A549 (cell line): ENCODE data around the gene LINGO4. TPM values are rescaled to one million over a fixed set of nuclear protein-coding genes. Genes with fewer than 3 reads are reported as not detected.
"Not testable (repeated sequence)": the region's sequence is repeated elsewhere in the genome, so short reads cannot be mapped to it uniquely, and the experiment has no call there.

Source experiments
- ATAC-seq, 2 experiments: fragments of 200-7000 bp in 1 of 2; fragments of >200 bp in 1 of 2; cut with Nextera tagmentation in 1 of 2; cut with Tn5 transposase in 1 of 2; 3 replicates each; pipeline versions ENCODE4 v1.8.0 to v1.9.1; 2018 to 2020; ENCODE audit warnings: mild to moderate bottlenecking in 1 of 2, moderate library complexity in 1 of 2
- CTCF ChIA-PET: fragments of 300-600 bp; sonication (Branson Sonifier 250); formaldehyde crosslinking; extraction: SDS; loops from one replicate; lab custom pipeline; 2021; ENCODE audit warnings: antibody characterized with exemption, inconsistent platforms; lab: Yijun Ruan, JAX
- POLR2A ChIA-PET: fragments of 350-600 bp; formaldehyde crosslinking; extraction: SDS; loops from one replicate; lab custom pipeline; 2021; ENCODE audit warnings: antibody characterized with exemption, inconsistent platforms; lab: Yijun Ruan, JAX
- DNase-seq, 2 experiments: peaks; one replicate each; pipeline versions ENCODE4 v3.0.0 to v3.0.0-alpha.2; 2011 to 2016; ENCODE audit warnings: low read depth in 1 of 2, low spot score in 1 of 2
- FAIRE-seq: peaks from 2 replicates; lab custom pipeline; 2011; peaks lifted over from hg19 to GRCh38; lab: Jason Lieb, UNC
- H3K27ac ChIP-seq, 2 experiments: fragments of >200 bp; sonication (Bioruptor Twin); formaldehyde crosslinking; 3 replicates each; pipeline ENCODE4 v1.5.1; 2016 to 2017
- H3K4me1 ChIP-seq: fragments of >200 bp; sonication (Bioruptor Twin); formaldehyde crosslinking; 3 replicates; pipeline ENCODE4 v1.6.1; 2016
- H3K4me2 ChIP-seq: fragments of >200 bp; sonication (Bioruptor Twin); formaldehyde crosslinking; 3 replicates; pipeline ENCODE4 v1.6.1; 2016
- H3K4me3 ChIP-seq: fragments of >200 bp; sonication (Bioruptor Twin); formaldehyde crosslinking; 3 replicates; pipeline ENCODE4 v1.5.1; 2016
- H3K9me3 ChIP-seq: fragments of >200 bp; sonication (Bioruptor Twin); formaldehyde crosslinking; 3 replicates; pipeline ENCODE4 v1.6.1; 2016
- CBX8 ChIP-seq: fragments of 200-600 bp; sonication (generic); IDR thresholded peaks from 2 replicates; pipeline ENCODE4 v1.6.1; 2016
- CEBPB ChIP-seq, 2 experiments: fragments of >200 bp in 1 of 2; sonication (Bioruptor Twin) in 1 of 2; formaldehyde crosslinking in 1 of 2; IDR thresholded peaks; 2 replicates each; pipeline ENCODE4 v1.6.1; 2012 to 2016
- CHD2 ChIP-seq: fragments of 150-350 bp; IDR thresholded peaks from 2 replicates; pipeline ENCODE4 v1.6.1; 2014; ENCODE audit warnings: low read length; ENCODE audit not compliant: partially characterized antibody
- CHD4 ChIP-seq: fragments of 200-600 bp; sonication (generic); IDR thresholded peaks from 2 replicates; pipeline ENCODE4 v1.6.1; 2016; ENCODE audit warnings: antibody characterized with exemption, mild to moderate bottlenecking, borderline replicate concordance
- E2F6 ChIP-seq: IDR thresholded peaks from 2 replicates; pipeline ENCODE4 v1.6.1; 2012; ENCODE audit warnings: low read depth, borderline replicate concordance
- EHF ChIP-seq: fragments of 250-450 bp; sonication (Bioruptor Pico); IDR thresholded peaks from 2 replicates; pipeline ENCODE4 v1.5.0; 2020; ENCODE audit warnings: mild to moderate bottlenecking
- EHMT2 ChIP-seq: fragments of 200-600 bp; sonication (generic); IDR thresholded peaks from 2 replicates; pipeline ENCODE4 v1.6.1; 2016; ENCODE audit warnings: antibody characterized with exemption, low read depth, mild to moderate bottlenecking, moderate library complexity
- ELK1 ChIP-seq: fragments of 150-350 bp; IDR thresholded peaks from 2 replicates; pipeline ENCODE4 v1.6.1; 2014; ENCODE audit warnings: low read depth, mild to moderate bottlenecking, low read length
- ESRRA ChIP-seq: fragments of 150-350 bp; IDR thresholded peaks from 2 replicates; pipeline ENCODE4 v1.6.1; 2014; ENCODE audit warnings: mild to moderate bottlenecking, low read length, borderline replicate concordance
- FOSB ChIP-seq: fragments of 250-450 bp; sonication (Bioruptor Pico); IDR thresholded peaks from 2 replicates; pipeline ENCODE4 v1.5.0; 2020; ENCODE audit warnings: mild to moderate bottlenecking, moderate library complexity
- HES2 ChIP-seq: fragments of >200 bp; sonication (Bioruptor Twin); formaldehyde crosslinking; IDR thresholded peaks from 2 replicates; pipeline ENCODE4 v1.6.1; 2016
- HOXB5 ChIP-seq: fragments of 250-450 bp; sonication (Bioruptor Pico); IDR thresholded peaks from 2 replicates; pipeline ENCODE4 v1.5.0; 2020; ENCODE audit warnings: mild to moderate bottlenecking, moderate library complexity
- JUN ChIP-seq, 2 experiments: fragments of >200 bp; sonication (Bioruptor Twin); formaldehyde crosslinking; IDR thresholded peaks; 2 replicates in 1 of 2; 3 replicates in 1 of 2; pipeline ENCODE4 v1.6.1; 2016 to 2017
- JUNB ChIP-seq: fragments of >200 bp; sonication (Bioruptor Twin); formaldehyde crosslinking; IDR thresholded peaks from 2 replicates; pipeline ENCODE4 v1.6.1; 2016
- KDM1A ChIP-seq: fragments of 200-600 bp; sonication (generic); IDR thresholded peaks from 2 replicates; pipeline ENCODE4 v1.6.1; 2016; ENCODE audit warnings: low read depth, mild to moderate bottlenecking
- KDM5A ChIP-seq: fragments of 200-600 bp; sonication (generic); IDR thresholded peaks from 2 replicates; pipeline ENCODE4 v1.6.1; 2016; ENCODE audit warnings: antibody characterized with exemption, mild to moderate bottlenecking
- MAX ChIP-seq: IDR thresholded peaks from 2 replicates; pipeline ENCODE4 v1.6.1; 2012
- NR3C1 ChIP-seq: fragments of >200 bp; sonication (Bioruptor Twin); formaldehyde crosslinking; IDR thresholded peaks from 3 replicates; pipeline ENCODE4 v1.6.1; 2017
- PHF8 ChIP-seq: fragments of 200-600 bp; sonication (generic); IDR thresholded peaks from 2 replicates; pipeline ENCODE4 v1.6.1; 2016; ENCODE audit warnings: low read depth, mild to moderate bottlenecking, antibody characterized with exemption, moderate library complexity, borderline replicate concordance
- POLR2AphosphoS2 ChIP-seq: conservative IDR thresholded peaks from 2 replicates; pipeline ENCODE4 v1.6.1; 2012; ENCODE audit warnings: low read length, improper control_type of control experiment, inconsistent platforms
- RCOR1 ChIP-seq: fragments of 150-350 bp; IDR thresholded peaks from 2 replicates; pipeline ENCODE4 v1.6.1; 2014; ENCODE audit warnings: antibody characterized with exemption, low read length, low read depth
- TP53 ChIP-seq: fragments of 250-450 bp; sonication (Bioruptor Pico); IDR thresholded peaks from 2 replicates; pipeline ENCODE4 v1.5.0; 2021; ENCODE audit warnings: mild to moderate bottlenecking, moderate library complexity
- ZC3H11A ChIP-seq: fragments of 450-650 bp; IDR thresholded peaks from 2 replicates; pipeline ENCODE4 v1.6.1; 2014; ENCODE audit warnings: antibody characterized with exemption, mild to moderate bottlenecking
- ZFP36 ChIP-seq: fragments of 450-650 bp; IDR thresholded peaks from 2 replicates; pipeline ENCODE4 v1.6.1; 2014; ENCODE audit warnings: borderline replicate concordance; ENCODE audit not compliant: partially characterized antibody
- ZSCAN20 ChIP-seq: fragments of 250-450 bp; sonication (Bioruptor Pico); IDR thresholded peaks from 2 replicates; pipeline ENCODE4 v1.8.0; 2022; ENCODE audit warnings: mild to moderate bottlenecking, moderate library complexity
- WGBS: methylation state at CpG from one replicate; pipeline ENCODE4 v1.1.6; 2017; ENCODE audit errors: missing lambda C conversion rate; 5-methylcytosine and 5-hydroxymethylcytosine counted together
- polyA plus RNA-seq, 4 experiments: library from polyadenylated mRNA; depleted of rRNA in 3 of 4; stranded (reverse); fragments of >200 nt; fragmentation: RNase III in 1 of 4; extraction: RNeasy Plus Mini Kit Qiagen cat#74134 plus additional on column Dnase treatment in 1 of 4; gene quantifications; 2 replicates in 3 of 4; 3 replicates in 1 of 4; pipeline ENCODE4 v1.2.3, GENCODE V29; 2011 to 2017

The LINGO4 gene
- polyA plus RNA-seq, 2 of the 4 experiments (the other 2 are of a cell fraction) = not detected

GRCh38 chr1:151782741-151783140 lies 22.5 kb downstream of the LINGO4 start:
- ATAC-seq = no peak

GRCh38 chr1:151782026-151782425 lies 23.2 kb downstream of the LINGO4 start:
- H3K4me3 ChIP-seq, H3K27ac ChIP-seq, H3K4me1 ChIP-seq, H3K4me2 ChIP-seq, FAIRE-seq, CTCF ChIA-PET, POLR2A ChIA-PET, H3K9me3 ChIP-seq, ATAC-seq, DNase-seq: not testable (repeated sequence)
- 81% methylated on average over 5 of the region's 5 CpGs for WGBS

More at GRCh38 chr1:151782741-151783140, 22.5 kb downstream of the LINGO4 start:
- TF ChIP-seq ZFP36 (no peak), RCOR1 (no peak), MAX (no peak), ZC3H11A (no peak), EHF (CRISPR knock-in tag) (no peak), POLR2AphosphoS2 (no peak), JUN (IDR thresholded peaks at IDR 0.05) (no peak), CBX8 (no peak), NR3C1 (no peak)
- CTCF ChIA-PET = interaction anchor here (0.9 to 1.4 kb wide), 3 partner anchors 8 to 53 kb away, joined by 3 read pairs; no protein-coding TSS in a partner anchor
- no peak overlapping the region for H3K4me3 ChIP-seq
- POLR2A ChIA-PET = no interaction called here
- WGBS = 72% methylated on average over 3 of the region's 3 CpGs
- no peaks in the 10 kb centered on the region for H3K9me3 ChIP-seq
- no peak overlapping the region for H3K27ac ChIP-seq
- no peak for FAIRE-seq
- no peaks in the 10 kb centered on the region for H3K4me1 ChIP-seq
- no peak overlapping the region for H3K4me2 ChIP-seq
- DNase-seq = no peak

GRCh38 chr1:151780736-151781135 lies 24.5 kb downstream of the LINGO4 start:
- POLR2A ChIA-PET, H3K4me1 ChIP-seq, ATAC-seq, FAIRE-seq, H3K27ac ChIP-seq, H3K9me3 ChIP-seq, DNase-seq, H3K4me2 ChIP-seq, H3K4me3 ChIP-seq: not testable (repeated sequence)
- WGBS = 91% methylated on average over 5 of the region's 5 CpGs
- CTCF ChIA-PET = interaction anchor here (0.9 to 1.2 kb wide), 3 partner anchors 12 to 32 kb away, joined by 3 read pairs; no protein-coding TSS in a partner anchor

- WGBS = 87% methylated on average over 4 of the region's 4 CpGs
- H3K9me3 ChIP-seq = no peaks in the 10 kb centered on the region
- no peak overlapping the region for H3K4me2 ChIP-seq
- FAIRE-seq (no peak), ATAC-seq (no peak), DNase-seq (no peak)
- no peaks in the 10 kb centered on the region for H3K4me1 ChIP-seq
- no peak overlapping the region for H3K27ac ChIP-seq
- ChIA-PET CTCF (interaction anchor here (0.7 to 1.7 kb wide), 6 partner anchors 11 to 243 kb away, joined by 3 to 6 read pairs (median 3); no protein-coding TSS in a partner anchor), POLR2A (no interaction called here)
- TF ChIP-seq CHD2 = no peak
- TF ChIP-seq ELK1 = no peak
- TF ChIP-seq ZC3H11A = no peak
- no peak for TF ChIP-seq HOXB5 (CRISPR knock-in tag)
- no peak for TF ChIP-seq CHD4
- no peak for TF ChIP-seq ESRRA
- no peak for TF ChIP-seq E2F6
- TF ChIP-seq EHMT2 = no peak
- TF ChIP-seq JUN (IDR thresholded peaks at IDR 0.05) = no peak
- no peak for TF ChIP-seq ZFP36
- no peak for TF ChIP-seq HES2
- TF ChIP-seq CEBPB (IDR thresholded peaks at IDR 0.05) = no peak
- TF ChIP-seq PHF8 = no peak
- TF ChIP-seq KDM1A = no peak
- TF ChIP-seq JUNB = no peak
- TF ChIP-seq FOSB (CRISPR knock-in tag) = no peak
- TF ChIP-seq ZSCAN20 (CRISPR knock-in tag) = no peak
- TF ChIP-seq KDM5A = no peak
- no peak for TF ChIP-seq TP53 (CRISPR knock-in tag)
- no peak overlapping the region for H3K4me3 ChIP-seq
Observed at GRCh38 chr1:151779852-151780251, 25.4 kb downstream of the LINGO4 start.
